CD4-positive, alpha-beta T cell treated with Interleukin-12 subunit alpha and Interleukin-12 subunit beta, for 1 hour (primary cell): ENCODE data around the gene TADA1.

Experiments used
- DNase-seq: peaks from one replicate; pipeline ENCODE4 v3.0.0-alpha.2; 2020

Gene TADA1, protein sequence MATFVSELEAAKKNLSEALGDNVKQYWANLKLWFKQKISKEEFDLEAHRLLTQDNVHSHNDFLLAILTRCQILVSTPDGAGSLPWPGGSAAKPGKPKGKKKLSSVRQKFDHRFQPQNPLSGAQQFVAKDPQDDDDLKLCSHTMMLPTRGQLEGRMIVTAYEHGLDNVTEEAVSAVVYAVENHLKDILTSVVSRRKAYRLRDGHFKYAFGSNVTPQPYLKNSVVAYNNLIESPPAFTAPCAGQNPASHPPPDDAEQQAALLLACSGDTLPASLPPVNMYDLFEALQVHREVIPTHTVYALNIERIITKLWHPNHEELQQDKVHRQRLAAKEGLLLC

GRCh38 chr1:166875734-166876539 is at the start of gene TADA1:
Gene TADA1 (minus strand): TSS chr1:166876264. CDS start chr1:166876233, 31 bp downstream.
- peak; percentile 97 for DNase-seq

- DNase-seq, result no peak
These were observed 48.9 kb upstream of the TADA1 start for GRCh38 chr1:166924823-166925541.

GRCh38 chr1:166920561-166921475 is 44.8 kb upstream of the TADA1 start:
- no peak for DNase-seq

- no peak for DNase-seq
These were observed 42.9 kb upstream of the TADA1 start for GRCh38 chr1:166918956-166919316.

DNA sequence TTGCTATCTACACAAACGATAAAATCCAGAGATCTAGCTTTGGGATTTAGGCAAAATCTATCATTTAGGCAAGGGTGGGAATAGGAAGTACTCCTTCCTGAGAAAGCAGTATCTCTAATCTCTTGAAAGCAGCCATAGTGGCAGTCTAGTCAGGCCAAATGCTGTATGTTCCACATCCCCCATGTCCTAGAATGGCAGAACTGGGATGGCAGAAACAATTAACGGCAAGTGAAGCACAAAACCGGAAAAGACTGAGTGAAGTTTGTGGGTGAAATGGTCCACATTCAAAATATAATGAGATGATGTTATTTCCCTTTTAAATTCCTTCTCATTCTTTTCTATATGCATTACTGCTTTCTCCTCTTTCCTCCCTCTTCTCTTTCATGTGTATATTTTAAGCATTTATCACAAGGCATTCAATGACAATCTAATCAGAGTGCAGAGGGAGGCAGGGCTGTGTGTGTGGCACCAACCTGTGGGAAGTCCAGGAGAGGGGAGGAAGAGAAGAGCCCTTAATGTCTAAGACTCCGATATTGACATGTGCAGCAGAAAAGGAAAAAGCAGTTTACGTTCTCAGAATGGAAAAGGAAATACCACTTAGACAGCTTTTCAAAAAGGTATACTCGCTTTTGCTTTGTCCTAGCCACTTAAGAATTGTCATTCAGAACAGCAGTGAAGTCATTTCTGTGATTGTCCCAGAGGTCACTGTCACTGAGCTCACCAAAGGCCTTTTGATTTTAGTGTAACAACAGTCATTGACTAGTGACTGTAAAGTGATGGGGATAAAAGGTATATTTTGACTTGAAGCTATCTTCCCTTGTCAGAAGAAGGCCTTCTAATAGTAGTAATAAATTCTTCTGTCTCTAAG is 42.3 kb upstream of the TADA1 start:
- no peak for DNase-seq

DNA sequence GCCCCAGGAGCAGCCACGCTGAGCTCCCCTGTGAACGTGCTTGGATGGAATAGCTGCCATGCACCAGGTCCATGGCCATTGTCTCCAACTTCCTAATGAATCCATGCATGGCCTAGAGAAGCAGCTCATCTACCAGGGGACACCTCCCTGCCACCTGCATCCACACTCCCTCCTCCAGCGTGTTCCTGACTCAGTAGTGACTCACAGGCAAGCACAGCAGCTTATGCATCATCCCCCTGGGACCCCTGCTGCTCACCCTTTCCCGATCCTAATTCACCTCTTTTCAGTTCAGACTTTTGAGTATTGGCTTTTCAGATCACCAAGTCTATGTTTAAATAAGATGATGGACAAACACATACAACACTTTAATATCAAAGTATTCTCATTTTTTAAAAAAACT is 39.9 kb upstream of the TADA1 start:
- DNase-seq, result no peak

- no peak for DNase-seq
These were observed 39.0 kb upstream of the TADA1 start for GRCh38 chr1:166915042-166915441.

- DNase-seq, result no peak
These were observed 38.0 kb upstream of the TADA1 start for GRCh38 chr1:166914111-166914510.

- no peak for DNase-seq
These were observed 35.6 kb upstream of the TADA1 start for GRCh38 chr1:166911624-166912023.

- DNase-seq, result peak; percentile 84
These were observed 34.4 kb upstream of the TADA1 start for GRCh38 chr1:166910396-166910994.

DNA sequence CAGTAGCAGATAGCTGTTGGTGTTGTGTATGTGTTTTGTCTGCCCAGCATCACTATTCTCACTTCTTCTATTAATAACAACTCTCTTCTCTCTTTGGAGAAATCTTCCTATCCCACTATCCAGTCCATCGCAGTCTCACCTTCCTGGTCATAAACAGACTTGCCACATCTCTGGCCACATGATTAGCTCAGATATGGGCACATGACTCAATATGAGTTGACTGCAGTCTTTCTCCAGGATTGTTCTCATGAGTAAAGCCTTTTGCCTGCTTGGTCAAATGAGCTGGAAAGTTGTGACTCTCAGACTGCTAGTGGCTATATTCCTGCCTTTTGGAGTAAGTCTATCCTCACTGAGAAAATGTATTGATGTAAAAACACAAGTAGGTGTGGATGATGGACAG is 32.9 kb upstream of the TADA1 start:
- no peak for DNase-seq

- DNase-seq, result no peak
These were observed 31.7 kb upstream of the TADA1 start for GRCh38 chr1:166907763-166908162.

DNA sequence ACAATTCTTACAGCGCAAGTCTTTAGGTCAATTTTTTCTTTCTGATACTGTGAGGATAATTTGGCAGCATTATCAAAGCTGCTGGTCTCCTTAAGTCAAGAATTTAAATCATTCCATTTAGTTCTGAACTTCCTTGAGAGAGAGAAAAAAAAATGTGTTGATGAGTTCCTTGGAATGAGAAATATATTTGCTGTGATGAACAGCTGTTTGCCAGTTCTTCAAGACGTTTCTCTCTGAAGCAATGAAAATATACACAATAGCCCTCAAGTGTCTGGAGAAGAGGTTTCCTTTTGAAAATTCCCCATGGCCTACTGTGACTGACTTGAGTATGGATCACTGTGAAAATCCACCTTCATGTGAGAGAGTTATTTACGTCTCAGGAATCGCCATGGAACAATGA is 31.0 kb upstream of the TADA1 start:
- no peak for DNase-seq

- DNase-seq, result no peak
These were observed 30.6 kb upstream of the TADA1 start for GRCh38 chr1:166906647-166907046.

- DNase-seq, result no peak
These were observed 29.8 kb upstream of the TADA1 start for GRCh38 chr1:166905900-166906299.

- DNase-seq, result no peak
These were observed 29.1 kb upstream of the TADA1 start for GRCh38 chr1:166905136-166905535.

DNA sequence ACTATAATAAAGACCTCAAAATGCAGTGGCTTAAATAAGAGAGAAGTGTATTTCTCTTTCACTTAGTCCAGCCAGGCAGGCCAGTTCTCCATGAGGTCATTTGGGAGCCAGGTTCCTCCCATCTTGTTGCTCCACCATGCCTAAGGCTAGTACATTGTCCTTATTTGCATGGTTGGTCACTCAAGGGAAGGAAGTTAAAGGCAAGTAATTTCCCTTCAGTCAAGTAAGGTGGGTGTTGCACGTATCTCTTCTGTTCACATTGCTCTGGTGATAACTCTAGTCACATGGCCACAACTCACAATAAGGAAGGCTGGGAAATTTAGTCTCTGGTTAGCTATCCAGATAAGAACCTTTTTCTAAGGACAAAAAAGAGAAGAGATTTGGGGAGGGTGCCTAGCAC is 27.2 kb upstream of the TADA1 start:
- no peak for DNase-seq

GRCh38 chr1:166902279-166902678 is 26.2 kb upstream of the TADA1 start:
- no peak for DNase-seq

- no peak for DNase-seq
These were observed 24.9 kb upstream of the TADA1 start for GRCh38 chr1:166900987-166901386.

GRCh38 chr1:166899769-166900168 is 23.7 kb upstream of the TADA1 start:
- no peak for DNase-seq

GRCh38 chr1:166895766-166896165 is 19.7 kb upstream of the TADA1 start:
- no peak for DNase-seq
